ENCODE results near the gene AGPAT4.
A peak's percentile ranks its signal among the peaks of the same experiment; 100 is the strongest.

Gene AGPAT4

GRCh38 chr6:161218222-161218621, 55.6 kb downstream of the AGPAT4 start:
- TF ChIP-seq, protein P1, sequence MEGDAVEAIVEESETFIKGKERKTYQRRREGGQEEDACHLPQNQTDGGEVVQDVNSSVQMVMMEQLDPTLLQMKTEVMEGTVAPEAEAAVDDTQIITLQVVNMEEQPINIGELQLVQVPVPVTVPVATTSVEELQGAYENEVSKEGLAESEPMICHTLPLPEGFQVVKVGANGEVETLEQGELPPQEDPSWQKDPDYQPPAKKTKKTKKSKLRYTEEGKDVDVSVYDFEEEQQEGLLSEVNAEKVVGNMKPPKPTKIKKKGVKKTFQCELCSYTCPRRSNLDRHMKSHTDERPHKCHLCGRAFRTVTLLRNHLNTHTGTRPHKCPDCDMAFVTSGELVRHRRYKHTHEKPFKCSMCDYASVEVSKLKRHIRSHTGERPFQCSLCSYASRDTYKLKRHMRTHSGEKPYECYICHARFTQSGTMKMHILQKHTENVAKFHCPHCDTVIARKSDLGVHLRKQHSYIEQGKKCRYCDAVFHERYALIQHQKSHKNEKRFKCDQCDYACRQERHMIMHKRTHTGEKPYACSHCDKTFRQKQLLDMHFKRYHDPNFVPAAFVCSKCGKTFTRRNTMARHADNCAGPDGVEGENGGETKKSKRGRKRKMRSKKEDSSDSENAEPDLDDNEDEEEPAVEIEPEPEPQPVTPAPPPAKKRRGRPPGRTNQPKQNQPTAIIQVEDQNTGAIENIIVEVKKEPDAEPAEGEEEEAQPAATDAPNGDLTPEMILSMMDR (conservative IDR thresholded peaks at IDR 0.05; ENCODE audit: low read length), result peak; percentile 18
- DNase-seq (ENCODE audit: low read depth), result no peak
- H3K4me3 ChIP-seq (ENCODE audit: low read length), result no peak overlapping the region

GRCh38 chr6:161217628-161218027, 56.2 kb downstream of the AGPAT4 start:
- H3K4me3 ChIP-seq (ENCODE audit: low read length), result no peak overlapping the region
- no peak for DNase-seq (ENCODE audit: low read depth)
- TF ChIP-seq, protein P1 (conservative IDR thresholded peaks at IDR 0.05; ENCODE audit: low read length), result no peak

DNA sequence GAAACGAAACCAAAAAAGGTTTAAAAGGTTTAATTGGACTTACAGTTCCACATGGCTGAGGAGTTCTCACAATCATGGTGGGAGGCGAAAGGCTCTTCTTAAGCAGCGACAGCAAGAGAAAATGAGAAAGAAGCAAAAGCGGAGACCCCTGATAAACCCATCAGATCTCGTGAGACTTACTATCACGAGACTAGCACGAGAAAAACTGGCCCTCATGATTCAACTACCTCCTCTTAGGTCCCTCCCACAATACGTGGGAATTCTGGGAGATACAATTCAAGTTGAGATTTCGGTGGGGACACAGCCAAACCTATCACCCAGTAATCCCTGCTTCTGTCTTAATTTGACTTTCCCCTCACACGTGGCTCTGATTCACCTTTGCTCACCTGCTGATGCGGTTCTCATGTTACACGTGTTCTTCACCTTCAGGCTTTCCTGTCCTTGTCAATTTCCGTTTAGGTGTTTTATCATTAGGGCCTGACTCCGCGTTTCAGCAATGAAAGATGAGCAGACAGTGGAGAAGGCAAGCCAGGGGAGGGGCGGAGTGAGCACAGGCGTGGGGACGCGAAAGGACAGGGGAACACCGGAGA, 57.1 kb downstream of the AGPAT4 start:
- no peak for DNase-seq (ENCODE audit: low read depth)
- H3K4me3 ChIP-seq (ENCODE audit: low read length), result no peak overlapping the region
- TF ChIP-seq, protein P1 (conservative IDR thresholded peaks at IDR 0.05; ENCODE audit: low read length), result no peak

GRCh38 chr6:161215876-161216615, 57.8 kb downstream of the AGPAT4 start:
- TF ChIP-seq, protein P1 (conservative IDR thresholded peaks at IDR 0.05; ENCODE audit: low read length), result no peak
- DNase-seq (ENCODE audit: low read depth), result no peak
- H3K4me3 ChIP-seq (ENCODE audit: low read length), result no peak overlapping the region

GRCh38 chr6:161215193-161215592, 58.7 kb downstream of the AGPAT4 start:
- TF ChIP-seq, protein P1 (conservative IDR thresholded peaks at IDR 0.05; ENCODE audit: low read length), result no peak
- peak; percentile 98 for DNase-seq (ENCODE audit: low read depth)
- H3K4me3 ChIP-seq (ENCODE audit: low read length), result no peak overlapping the region

GRCh38 chr6:161214722-161215121, 59.1 kb downstream of the AGPAT4 start:
- DNase-seq (ENCODE audit: low read depth), result no peak
- TF ChIP-seq, protein P1 (conservative IDR thresholded peaks at IDR 0.05; ENCODE audit: low read length), result no peak
- no peak overlapping the region for H3K4me3 ChIP-seq (ENCODE audit: low read length)

- TF ChIP-seq, protein P1 (conservative IDR thresholded peaks at IDR 0.05; ENCODE audit: low read length), result no peak
- no peak for DNase-seq (ENCODE audit: low read depth)
- H3K4me3 ChIP-seq (ENCODE audit: low read length), result no peak overlapping the region
These were observed 61.0 kb downstream of the AGPAT4 start for GRCh38 chr6:161212902-161213301.
